ENCODE measurements around the gene AGXT2. TPM values are rescaled to one million over a fixed set of nuclear protein-coding genes. Genes with fewer than 3 reads are reported as not detected.

Gene AGXT2
- total and polyA plus RNA-seq, 9 of the 15 experiments (the other 6 are each of a cell fraction or from before 2014, with no cell fraction given): not detected

- no peak for TF ChIP-seq PATZ1 (CRISPR knock-in tag; IDR thresholded peaks at IDR 0.05; ENCODE audit: borderline replicate concordance)
- no peak for TF ChIP-seq ZNF347 (CRISPR knock-in tag; IDR thresholded peaks at IDR 0.05; ENCODE audit: low read depth)
- TF ChIP-seq ZBTB1 (CRISPR knock-in tag; IDR thresholded peaks at IDR 0.05; ENCODE audit: borderline replicate concordance, low read depth): no peak
- no peak for TF ChIP-seq ETV6 (IDR thresholded peaks at IDR 0.05; ENCODE audit: borderline replicate concordance in 1 of 2, low read depth in 2 of 2, low read length in 1 of 2)
- no peak for TF ChIP-seq ETV6 (CRISPR knock-in tag; IDR thresholded peaks at IDR 0.05; ENCODE audit: borderline replicate concordance)
- no peak for TF ChIP-seq ZNF212 (CRISPR knock-in tag; IDR thresholded peaks at IDR 0.05)
- no peak for TF ChIP-seq NFATC3 (IDR thresholded peaks at IDR 0.05)
- TF ChIP-seq, protein P1, sequence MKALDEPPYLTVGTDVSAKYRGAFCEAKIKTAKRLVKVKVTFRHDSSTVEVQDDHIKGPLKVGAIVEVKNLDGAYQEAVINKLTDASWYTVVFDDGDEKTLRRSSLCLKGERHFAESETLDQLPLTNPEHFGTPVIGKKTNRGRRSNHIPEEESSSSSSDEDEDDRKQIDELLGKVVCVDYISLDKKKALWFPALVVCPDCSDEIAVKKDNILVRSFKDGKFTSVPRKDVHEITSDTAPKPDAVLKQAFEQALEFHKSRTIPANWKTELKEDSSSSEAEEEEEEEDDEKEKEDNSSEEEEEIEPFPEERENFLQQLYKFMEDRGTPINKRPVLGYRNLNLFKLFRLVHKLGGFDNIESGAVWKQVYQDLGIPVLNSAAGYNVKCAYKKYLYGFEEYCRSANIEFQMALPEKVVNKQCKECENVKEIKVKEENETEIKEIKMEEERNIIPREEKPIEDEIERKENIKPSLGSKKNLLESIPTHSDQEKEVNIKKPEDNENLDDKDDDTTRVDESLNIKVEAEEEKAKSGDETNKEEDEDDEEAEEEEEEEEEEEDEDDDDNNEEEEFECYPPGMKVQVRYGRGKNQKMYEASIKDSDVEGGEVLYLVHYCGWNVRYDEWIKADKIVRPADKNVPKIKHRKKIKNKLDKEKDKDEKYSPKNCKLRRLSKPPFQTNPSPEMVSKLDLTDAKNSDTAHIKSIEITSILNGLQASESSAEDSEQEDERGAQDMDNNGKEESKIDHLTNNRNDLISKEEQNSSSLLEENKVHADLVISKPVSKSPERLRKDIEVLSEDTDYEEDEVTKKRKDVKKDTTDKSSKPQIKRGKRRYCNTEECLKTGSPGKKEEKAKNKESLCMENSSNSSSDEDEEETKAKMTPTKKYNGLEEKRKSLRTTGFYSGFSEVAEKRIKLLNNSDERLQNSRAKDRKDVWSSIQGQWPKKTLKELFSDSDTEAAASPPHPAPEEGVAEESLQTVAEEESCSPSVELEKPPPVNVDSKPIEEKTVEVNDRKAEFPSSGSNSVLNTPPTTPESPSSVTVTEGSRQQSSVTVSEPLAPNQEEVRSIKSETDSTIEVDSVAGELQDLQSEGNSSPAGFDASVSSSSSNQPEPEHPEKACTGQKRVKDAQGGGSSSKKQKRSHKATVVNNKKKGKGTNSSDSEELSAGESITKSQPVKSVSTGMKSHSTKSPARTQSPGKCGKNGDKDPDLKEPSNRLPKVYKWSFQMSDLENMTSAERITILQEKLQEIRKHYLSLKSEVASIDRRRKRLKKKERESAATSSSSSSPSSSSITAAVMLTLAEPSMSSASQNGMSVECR (CRISPR knock-in tag; IDR thresholded peaks at IDR 0.05): no peak
- no peak for TF ChIP-seq SRSF7 (optimal IDR thresholded peaks at IDR 0.05; ENCODE audit: low read depth, low read length)
Measured at GRCh38 chr5:35066260-35066795, 18.6 kb upstream of the AGXT2 start (continued).

Measured in K562 (cell line).